HL-60 (cell line): Measurements from ENCODE around the gene EBF3.

Experiments
- DNase-seq, 2 experiments: peaks; one replicate each; pipeline ENCODE4 v3.0.0-alpha.2; 2010 to 2020; ENCODE audit warnings: low read depth in 1 of 2, low spot score in 1 of 2
- H3K27ac ChIP-seq: fragments of 250-450 bp; sonication (Bioruptor Pico); replicated peaks from 2 replicates; pipeline ENCODE4 v1.5.1; 2020; ENCODE audit warnings: mild to moderate bottlenecking, moderate library complexity
- H3K27me3 ChIP-seq: fragments of 250-450 bp; sonication (Bioruptor Pico); 2 replicates; pipeline ENCODE4 v1.5.1; 2021; ENCODE audit warnings: mild to moderate bottlenecking, moderate library complexity; ENCODE audit not compliant: insufficient read depth, poor library complexity, severe bottlenecking
- H3K4me3 ChIP-seq: replicated peaks from 2 replicates; pipeline ENCODE4 v1.5.1; 2011; ENCODE audit warnings: mild to moderate bottlenecking, control low read depth, low read length; ENCODE audit not compliant: insufficient read depth
- CTCF ChIP-seq: IDR thresholded peaks from one replicate; pipeline ENCODE4 v1.5.1; 2011; ENCODE audit warnings: low read length, control low read depth, inconsistent platforms; ENCODE audit not compliant: insufficient read depth
- GABPA ChIP-seq: IDR thresholded peaks from 2 replicates; pipeline ENCODE4 v1.6.1; 2012; ENCODE audit warnings: low read depth
- POLR2AphosphoS5 ChIP-seq: IDR thresholded peaks from 2 replicates; pipeline ENCODE4 v1.6.1; 2012; ENCODE audit warnings: low read depth
- REST ChIP-seq: IDR thresholded peaks from 2 replicates; pipeline ENCODE4 v1.6.1; 2012; ENCODE audit warnings: low read depth; ENCODE audit not compliant: insufficient replicate concordance
- SPI1 ChIP-seq: IDR thresholded peaks from 2 replicates; pipeline ENCODE4 v1.6.1; 2012; ENCODE audit warnings: low read depth, mild to moderate bottlenecking, borderline replicate concordance

The EBF3 gene

DNA sequence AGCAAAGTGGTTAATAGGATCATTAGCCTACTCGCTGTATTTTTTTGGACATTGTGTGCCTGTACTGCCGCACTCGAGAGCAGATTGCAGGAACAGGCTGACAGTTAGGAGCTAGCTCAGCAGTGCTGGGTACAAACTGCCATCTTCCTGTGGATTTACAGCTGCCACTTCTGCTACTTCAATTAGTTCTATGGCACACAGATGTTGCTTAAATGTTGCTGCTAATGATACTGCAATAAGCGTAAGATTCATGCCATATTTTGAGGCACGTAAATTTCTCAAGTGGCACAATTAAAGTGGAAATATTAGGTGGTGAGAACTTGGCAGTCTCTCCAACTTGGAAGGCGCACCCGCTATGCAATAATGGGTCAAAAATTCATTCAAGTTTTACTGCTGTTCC lies 171.9 kb downstream of the EBF3 start:
- Histone ChIP-seq H3K27ac (no peak overlapping the region), H3K27me3 (no peaks in the 10 kb centered on the region), H3K4me3 (no peak overlapping the region)
- DNase-seq = no peak
- TF ChIP-seq GABPA = no peak
- no peak for TF ChIP-seq CTCF
- TF ChIP-seq POLR2AphosphoS5 = no peak
- TF ChIP-seq SPI1 = no peak

DNA sequence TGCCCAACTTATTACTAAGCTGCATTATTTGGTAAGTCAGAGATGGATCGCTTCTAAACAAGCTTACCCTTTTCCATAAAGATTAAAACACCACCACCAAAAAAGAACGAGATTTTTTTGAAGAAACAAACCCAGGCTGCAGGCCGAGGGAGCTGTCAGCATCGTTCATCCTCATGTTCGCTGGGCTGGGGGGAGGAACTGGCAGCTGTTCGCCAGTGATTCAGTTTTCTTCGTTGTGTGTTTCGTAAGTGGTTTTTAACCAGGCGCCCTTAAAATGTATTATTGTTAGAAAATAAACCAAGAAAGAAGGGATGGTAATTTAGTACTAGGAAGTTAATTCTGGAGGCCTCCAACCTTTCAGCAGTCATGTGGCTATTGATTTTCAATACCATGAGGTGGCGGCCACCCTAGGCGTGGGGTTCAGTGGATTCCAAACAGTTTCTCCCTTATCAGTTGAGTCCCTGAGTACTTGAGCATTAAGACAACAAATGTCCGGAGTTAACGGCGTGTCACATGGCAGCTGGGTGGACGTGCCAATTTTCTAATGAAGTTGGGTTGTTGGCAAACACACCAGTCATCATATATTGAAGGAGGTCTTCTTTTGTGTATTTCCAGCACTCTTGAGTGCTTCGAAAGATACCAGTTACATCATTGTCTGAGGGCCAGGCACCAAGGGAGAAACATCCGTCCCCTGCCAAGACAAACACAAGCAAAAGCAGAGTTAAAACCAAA lies 173.2 kb downstream of the EBF3 start:
- no peak for DNase-seq
- no peak overlapping the region for H3K4me3 ChIP-seq
- no peaks in the 10 kb centered on the region for H3K27me3 ChIP-seq
- no peak overlapping the region for H3K27ac ChIP-seq
- TF ChIP-seq REST (no peak), POLR2AphosphoS5 (no peak), GABPA (no peak), SPI1 (no peak), CTCF (no peak)

DNA sequence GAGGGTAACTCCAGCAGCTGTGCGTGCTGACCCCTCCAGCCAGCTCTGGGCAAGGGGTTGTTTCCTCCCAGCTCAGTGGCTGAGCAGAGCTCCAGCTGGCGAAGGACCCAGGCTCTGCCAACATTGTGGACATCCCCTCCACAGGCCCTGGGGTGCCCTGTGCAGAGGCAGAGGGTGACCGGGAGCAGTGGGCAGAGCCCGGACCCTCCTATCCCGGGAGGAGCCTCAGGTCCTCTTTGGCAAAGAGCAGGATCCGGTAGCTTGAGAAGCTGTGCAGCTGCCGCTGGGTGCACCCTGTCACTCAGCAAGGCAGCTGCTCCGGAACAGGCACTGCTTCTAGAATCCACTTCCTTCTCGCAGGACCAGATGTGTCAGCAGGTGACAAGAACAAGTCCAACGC lies 175.9 kb downstream of the EBF3 start:
- no peak for DNase-seq

More for the DNA sequence above, 175.9 kb downstream of the EBF3 start:
- H3K27me3 ChIP-seq = no peaks in the 10 kb centered on the region
- TF ChIP-seq SPI1 (no peak), GABPA (no peak), POLR2AphosphoS5 (no peak), REST (no peak), CTCF (no peak)
- H3K27ac ChIP-seq = no peak overlapping the region
- H3K4me3 ChIP-seq = no peak overlapping the region
